K562 (cell line): ENCODE measurements around the gene TUT4. TPM values are rescaled to one million over a fixed set of nuclear protein-coding genes. Genes with fewer than 3 reads are reported as not detected.

Source experiments
- ATAC-seq: fragments of 200-7000 bp; cut with Tn5 transposase; 3 replicates; pipeline ENCODE4 v1.9.1; 2020; ENCODE audit warnings: moderate library complexity
- BruUV-seq: library from RNA; stranded (reverse); fragments of 400-500 nt; replicated peaks from 2 replicates; lab custom pipeline; 2021; lab: Mats Ljungman, UMichigan
- CTCF ChIA-PET: fragments of 300-600 bp; formaldehyde crosslinking; extraction: SDS; loops from one replicate; lab custom pipeline; 2021; ENCODE audit warnings: low intra/inter-chr PET ratio; lab: Yijun Ruan, JAX
- POLR2A ChIA-PET: fragments of 300-600, 350-650 bp; sonication (Branson Sonifier 250); formaldehyde crosslinking; extraction: SDS; loops from one replicate; lab custom pipeline; 2021; ENCODE audit warnings: antibody characterized with exemption, inconsistent platforms; lab: Yijun Ruan, JAX
- DNase-seq, 4 experiments: peaks; one replicate each; pipeline versions ENCODE4 v3.0.0 to v3.0.0-alpha.2; 2011 to 2018; ENCODE audit warnings: low spot score in 3 of 4, mixed read lengths in 3 of 4; ENCODE audit errors: extremely low read depth in 1 of 4
- FAIRE-seq: peaks from 2 replicates; lab custom pipeline; 2011; peaks lifted over from hg19 to GRCh38; lab: Jason Lieb, UNC
- H2AFZ ChIP-seq: 2 replicates; pipeline ENCODE4 v1.6.0; 2011; ENCODE audit warnings: low read depth, low read length, control low read depth, inconsistent platforms
- H3K27ac ChIP-seq: fragments of 200-600 bp; 3 replicates; pipeline ENCODE4 v1.8.0; 2011; ENCODE audit warnings: low read depth, mild to moderate bottlenecking, control low read depth, inconsistent platforms, low read length, moderate library complexity, mixed read lengths; ENCODE audit errors: extremely low read depth
- H3K27me3 ChIP-seq, 2 experiments: fragments of 300-600 bp in 1 of 2; 2 replicates in 1 of 2; 3 replicates in 1 of 2; pipeline versions ENCODE4 v1.6.0 to v1.8.0; 2011; ENCODE audit warnings: inconsistent platforms in 2 of 2, low read length in 2 of 2, mild to moderate bottlenecking in 1 of 2, mixed read lengths in 1 of 2, moderate library complexity in 1 of 2; ENCODE audit not compliant: control insufficient read depth in 2 of 2, insufficient read depth in 2 of 2
- H3K36me3 ChIP-seq: fragments of 300-600 bp; 3 replicates; pipeline ENCODE4 v1.8.0; 2011; ENCODE audit warnings: mild to moderate bottlenecking, low read length, inconsistent platforms; ENCODE audit not compliant: control insufficient read depth, insufficient read depth
- H3K4me1 ChIP-seq, 2 experiments: fragments of 200-600 bp in 1 of 2; replicated peaks in 1 of 2; 2 replicates in 1 of 2; 3 replicates in 1 of 2; pipeline versions ENCODE4 v1.5.1 to v1.8.0; 2011; ENCODE audit warnings: inconsistent platforms in 2 of 2, low read length in 2 of 2, mild to moderate bottlenecking in 1 of 2, mixed read lengths in 1 of 2, moderate library complexity in 1 of 2; ENCODE audit not compliant: control insufficient read depth in 2 of 2, insufficient read depth in 2 of 2
- H3K4me2 ChIP-seq: 2 replicates; pipeline ENCODE4 v1.6.1; 2011; ENCODE audit warnings: low read length, control low read depth, inconsistent platforms, mixed read lengths; ENCODE audit not compliant: insufficient read depth
- H3K4me3 ChIP-seq: fragments of 200-600 bp; sonication (generic), shearing (Covaris generic); 2 replicates; pipeline ENCODE4 v1.5.1; 2016; ENCODE audit warnings: control low read depth, inconsistent platforms
- H3K79me2 ChIP-seq: fragments of 200-600 bp; 3 replicates; pipeline ENCODE4 v1.8.0; 2011; ENCODE audit warnings: low read length, inconsistent platforms; ENCODE audit not compliant: control insufficient read depth, insufficient read depth
- H3K9ac ChIP-seq, 2 experiments: 2 replicates each; pipeline versions ENCODE4 v1.6.0 to v1.6.1; 2011; ENCODE audit warnings: low read depth in 2 of 2, low read length in 2 of 2, control low read depth in 1 of 2, inconsistent platforms in 1 of 2, mild to moderate bottlenecking in 1 of 2, mixed read lengths in 1 of 2; ENCODE audit not compliant: insufficient read depth in 1 of 2
- H3K9me1 ChIP-seq: one replicate; pipeline ENCODE4 v1.6.0; 2011; ENCODE audit warnings: inconsistent platforms, mild to moderate bottlenecking, low read length, moderate library complexity; ENCODE audit not compliant: control insufficient read depth, insufficient read depth
- H3K9me3 ChIP-seq: replicated peaks from 2 replicates; pipeline ENCODE4 v1.5.1; 2011; ENCODE audit warnings: low read depth, low read length, inconsistent platforms; ENCODE audit not compliant: control insufficient read depth, insufficient read depth
- H4K20me1 ChIP-seq: replicated peaks from 2 replicates; pipeline ENCODE4 v1.6.1; 2011; ENCODE audit warnings: low read length, inconsistent platforms, mixed read lengths; ENCODE audit not compliant: control insufficient read depth, insufficient read depth
- BACH1 ChIP-seq: fragments of 200-800 bp; sonication (Bioruptor generic); IDR thresholded peaks from 2 replicates; pipeline ENCODE4 v1.6.1; 2016; ENCODE audit warnings: missing genetic modification characterization, missing compliant biosample characterization
- GTF2F1 ChIP-seq: IDR thresholded peaks from 2 replicates; pipeline ENCODE4 v1.6.1; 2011; ENCODE audit warnings: low read depth, low read length, improper control_type of control experiment
- HLTF ChIP-seq: fragments of 450-650 bp; IDR thresholded peaks from 2 replicates; pipeline ENCODE4 v1.6.1; 2016
- NFATC3 ChIP-seq: fragments of 450-650 bp; IDR thresholded peaks from 2 replicates; pipeline ENCODE4 v1.6.1; 2017; ENCODE audit warnings: mild to moderate bottlenecking
- NR0B1 ChIP-seq: fragments of 450-650 bp; IDR thresholded peaks from one replicate; pipeline ENCODE4 v1.6.1; 2018; ENCODE audit warnings: mild to moderate bottlenecking, moderate library complexity; ENCODE audit not compliant: partially characterized antibody
- POLR2H ChIP-seq: IDR thresholded peaks from 2 replicates; pipeline ENCODE4 v1.6.1; 2016; ENCODE audit warnings: missing genetic modification characterization, low read depth, mild to moderate bottlenecking, control low read depth, missing compliant biosample characterization, moderate library complexity
- RBM17 ChIP-seq: fragments of 200-400 bp; formaldehyde crosslinking; IDR thresholded peaks from 2 replicates; pipeline ENCODE4 v1.6.1; 2017; ENCODE audit warnings: low read depth, mild to moderate bottlenecking, low read length, borderline replicate concordance
- ZBED1 ChIP-seq: IDR thresholded peaks from 2 replicates; pipeline ENCODE4 v1.6.1; 2014
- ZNF143 ChIP-seq: sonication (generic); formaldehyde crosslinking; IDR thresholded peaks from 2 replicates; pipeline ENCODE4 v1.9.0; 2022; ENCODE audit warnings: mild to moderate bottlenecking, missing genetic modification reagents
- ZNF445 ChIP-seq: fragments of 250-450 bp; sonication (Bioruptor Pico); IDR thresholded peaks from 2 replicates; pipeline ENCODE4 v1.4.0; 2020; ENCODE audit warnings: low read depth, mild to moderate bottlenecking, moderate library complexity
- ZNF76 ChIP-seq: fragments of 250-450 bp; sonication (Bioruptor Pico); IDR thresholded peaks from 2 replicates; pipeline ENCODE4 v1.4.0; 2020; ENCODE audit warnings: mild to moderate bottlenecking, moderate library complexity, borderline replicate concordance
- ZZZ3 ChIP-seq: fragments of 450-650 bp; IDR thresholded peaks from 2 replicates; pipeline ENCODE4 v1.6.1; 2016; ENCODE audit warnings: antibody characterized with exemption, mild to moderate bottlenecking, moderate library complexity
- WGBS: fragments of 100-300 bp; shearing (Covaris generic); methylation state at CpG from one replicate; pipeline ENCODE4 v1.1.6; 2016; ENCODE audit warnings: low coverage, mixed read lengths; ENCODE audit not compliant: insufficient coverage; ENCODE audit errors: missing lambda C conversion rate; 5-methylcytosine and 5-hydroxymethylcytosine counted together
- in situ Hi-C: fragments of 300-500 bp; cut with MboI; formaldehyde crosslinking; loops from 4 replicates; pipeline ENCODE4 v1.15.0; 2018; ENCODE audit warnings: inconsistent platforms, mixed read lengths
- intact Hi-C: fragments of 100-400 bp; cut with micrococcal nuclease; formaldehyde crosslinking; loops from 2 replicates; pipeline ENCODE4 v1.14.2; 2022
- polyA plus RNA-seq, 8 experiments: library from polyadenylated mRNA; depleted of rRNA in 4 of 8; stranded (reverse) in 5 of 8; unstranded in 3 of 8; fragments of >200 nt; fragmentation: Nextera tagmentation in 2 of 8; fragmentation: Illumina TruSeq in 1 of 8; extraction: Ambion mirVana in 2 of 8; extraction: Trizol in 1 of 8; gene quantifications; 2 replicates each; pipeline versions ENCODE4 v1.2.1 to v1.2.3, GENCODE V29; 2011 to 2014; ENCODE audit warnings: inconsistent platforms in 1 of 8, missing spikeins in 1 of 8
- total RNA-seq, 7 experiments: library from RNA; depleted of rRNA in 6 of 7; stranded (reverse); fragments of >200 nt in 6 of 7; fragmentation: Illumina TruSeq in 2 of 7; extraction: Trizol in 2 of 7; gene quantifications; 2 replicates each; pipeline versions ENCODE4 v1.2.1 to v1.2.3, GENCODE V29; 2011 to 2021; ENCODE audit warnings: low replicate concordance in 1 of 7

TUT4 gene
- total and polyA plus RNA-seq, 9 of the 15 experiments (the other 6 are each of a cell fraction or from before 2014, with no cell fraction given): 15.8 to 53.5 (median 36.7) TPM

- no peaks in the 10 kb centered on the region for H3K27me3 ChIP-seq
- peaks cover 17% of the 10 kb centered on the region; the same call in 2 of the 3 replicates for H3K36me3 ChIP-seq
- H3K9me3 ChIP-seq: no peaks in the 10 kb centered on the region
- no peak for ATAC-seq
- intact Hi-C loops: no loop called here
- H3K4me1 ChIP-seq: peaks cover 0 to under 1% of the 10 kb centered on the region in 2 experiments; a peak in 2 of 5 replicates
- BruUV-seq: no TSS peak
- CTCF ChIA-PET: no interaction called here
- H3K4me2 ChIP-seq: no peak overlapping the region
- no peaks in the 10 kb centered on the region for H4K20me1 ChIP-seq
- H2AFZ ChIP-seq: no peak overlapping the region
- H3K4me3 ChIP-seq: no peak overlapping the region
- TF ChIP-seq POLR2H (tag) (no peak), ZZZ3 (no peak), RBM17 (no peak), ZNF445 (CRISPR knock-in tag) (no peak), GTF2F1 (no peak), HLTF (no peak), BACH1 (tag) (no peak), ZNF76 (no peak), NR0B1 (no peak), ZNF143 (CRISPR knock-in tag) (no peak), ZBED1 (no peak), NFATC3 (no peak)
- no peaks in the 10 kb centered on the region for H3K79me2 ChIP-seq
- no peak for DNase-seq
- FAIRE-seq: no peak
- WGBS: 84% methylated on average over 3 of the region's 3 CpGs
- no peak overlapping the region for H3K9ac ChIP-seq
- H3K9me1 ChIP-seq: no peaks in the 10 kb centered on the region
- POLR2A ChIA-PET: interaction anchor here (1.5 to 2.0 kb wide), 2 partner anchors 11 to 24 kb away, joined by 3 to 4 read pairs; no protein-coding TSS in a partner anchor
- in situ Hi-C loops: no loop called here
- no peak overlapping the region for H3K27ac ChIP-seq
Measured at GRCh38 chr1:52506349-52506748, 46.5 kb downstream of the TUT4 start.
